HepG2 (cell line): Measurements from ENCODE around the gene PPP1R3F. TPM values are rescaled to one million over a fixed set of nuclear protein-coding genes. Genes with fewer than 3 reads are reported as not detected.
"Not testable (repeated sequence)": the region's sequence is repeated elsewhere in the genome, so short reads cannot be mapped to it uniquely, and the experiment has no call there.

Experiments
- ATAC-seq: fragments of 200-7000 bp; cut with Tn5 transposase; 3 replicates; pipeline ENCODE4 v1.9.1; 2020; ENCODE audit warnings: mild to moderate bottlenecking, moderate library complexity
- BruUV-seq: library from RNA; stranded (reverse); fragments of 400-500 nt; replicated peaks from 2 replicates; lab custom pipeline; 2021; lab: Mats Ljungman, UMichigan
- CTCF ChIA-PET: fragments of 300-600 bp; formaldehyde crosslinking; extraction: SDS; loops from one replicate; lab custom pipeline; 2021; ENCODE audit warnings: low total read pairs, inconsistent platforms, low intra/inter-chr PET ratio; lab: Yijun Ruan, JAX
- POLR2A ChIA-PET: fragments of 350-600 bp; sonication (Branson Sonifier 250); formaldehyde crosslinking; loops from one replicate; lab custom pipeline; 2020; ENCODE audit warnings: antibody characterized with exemption, inconsistent platforms; lab: Yijun Ruan, JAX
- DNase-seq: peaks from one replicate; pipeline ENCODE4 v3.0.0-alpha.2; 2015; ENCODE audit warnings: low spot score
- FAIRE-seq: peaks from 3 replicates; lab custom pipeline; 2011; peaks lifted over from hg19 to GRCh38; lab: Jason Lieb, UNC
- H2AFZ ChIP-seq: one replicate; pipeline ENCODE4 v1.6.1; 2011; ENCODE audit warnings: low read length, inconsistent platforms
- H3K27ac ChIP-seq: fragments of 300-600 bp; 3 replicates; pipeline ENCODE4 v1.8.0; 2011; ENCODE audit warnings: mixed run types, mild to moderate bottlenecking, mixed read lengths, low read length, inconsistent platforms; ENCODE audit not compliant: insufficient read depth; ENCODE audit errors: extremely low read length
- H3K27me3 ChIP-seq, 2 experiments: fragments of 200-600 bp in 1 of 2; 2 replicates in 1 of 2; 3 replicates in 1 of 2; pipeline versions ENCODE4 v1.6.0 to v1.8.0; 2011; ENCODE audit warnings: low read length in 2 of 2, mild to moderate bottlenecking in 2 of 2, moderate library complexity in 2 of 2, inconsistent platforms in 1 of 2; ENCODE audit not compliant: insufficient read depth in 2 of 2, control insufficient read depth in 1 of 2
- H3K36me3 ChIP-seq, 2 experiments: fragments of 200-600 bp in 1 of 2; replicated peaks in 1 of 2; 2 replicates in 1 of 2; 3 replicates in 1 of 2; pipeline versions ENCODE4 v1.5.1 to v1.8.0; 2011; ENCODE audit warnings: low read length in 2 of 2, inconsistent platforms in 1 of 2; ENCODE audit not compliant: insufficient read depth in 2 of 2, control insufficient read depth in 1 of 2
- H3K4me1 ChIP-seq: 2 replicates; pipeline ENCODE4 v1.5.1; 2012; ENCODE audit warnings: low read length, inconsistent platforms; ENCODE audit not compliant: insufficient read depth
- H3K4me2 ChIP-seq: 2 replicates; pipeline ENCODE4 v1.6.0; 2011; ENCODE audit warnings: low read depth, low read length, inconsistent platforms
- H3K4me3 ChIP-seq, 3 experiments: fragments of 200-600 bp in 1 of 3; sonication (generic), shearing (Covaris generic) in 1 of 3; replicated peaks in 1 of 3; 2 replicates each; pipeline ENCODE4 v1.5.1; 2011 to 2016; ENCODE audit warnings: low read length in 3 of 3, inconsistent platforms in 2 of 3, low read depth in 2 of 3, mild to moderate bottlenecking in 2 of 3, control low read depth in 1 of 3, mixed read lengths in 1 of 3; ENCODE audit not compliant: insufficient read depth in 1 of 3
- H3K79me2 ChIP-seq: one replicate; pipeline ENCODE4 v1.6.1; 2011; ENCODE audit warnings: low read length, inconsistent platforms; ENCODE audit not compliant: insufficient read depth
- H3K9ac ChIP-seq: 2 replicates; pipeline ENCODE4 v1.6.0; 2011; ENCODE audit warnings: mild to moderate bottlenecking, low read depth, low read length, inconsistent platforms; ENCODE audit not compliant: insufficient read depth
- H3K9me3 ChIP-seq: 2 replicates; pipeline ENCODE4 v1.5.1; 2012; ENCODE audit warnings: mild to moderate bottlenecking, low read length
- H4K20me1 ChIP-seq: 2 replicates; pipeline ENCODE4 v1.6.0; 2011; ENCODE audit warnings: inconsistent platforms, mild to moderate bottlenecking, low read length, moderate library complexity; ENCODE audit not compliant: insufficient read depth
- KIAA2018 ChIP-seq: sonication (generic); formaldehyde crosslinking; IDR thresholded peaks from 2 replicates; pipeline ENCODE4 v1.5.0; 2020; ENCODE audit warnings: mild to moderate bottlenecking, missing genetic modification reagents, borderline replicate concordance
- NCOA1 ChIP-seq: sonication (generic); formaldehyde crosslinking; IDR thresholded peaks from 2 replicates; pipeline ENCODE4 v1.9.0; 2021; ENCODE audit warnings: missing genetic modification reagents
- WGBS: methylation state at CpG from one replicate; pipeline ENCODE4 v1.1.6; 2017; ENCODE audit warnings: low lambda C conversion rate; 5-methylcytosine and 5-hydroxymethylcytosine counted together
- in situ Hi-C: cut with HindIII; loops from 2 replicates; pipeline ENCODE4 v1.10.0; 2017; ENCODE audit warnings: low pct_unique_long_range_greater_than_20kb; ENCODE audit not compliant: extremely low pct_ligation_motif_present
- intact Hi-C: fragments of 100-400 bp; cut with micrococcal nuclease; formaldehyde crosslinking; loops from one replicate; pipeline ENCODE4 v1.10.0; 2022; ENCODE audit not compliant: unreplicated experiment
- polyA plus RNA-seq, 8 experiments: library from polyadenylated mRNA; depleted of rRNA in 3 of 8; stranded (reverse) in 7 of 8; unstranded in 1 of 8; fragments of >200 nt; fragmentation: Illumina TruSeq in 4 of 8; extraction: Trizol in 4 of 8; gene quantifications; 2 replicates each; pipeline versions ENCODE4 v1.2.1 to v1.2.3, GENCODE V29; 2011 to 2016; ENCODE audit warnings: low read depth in 4 of 8, missing spikeins in 1 of 8, mixed read lengths in 1 of 8; ENCODE audit not compliant: insufficient read depth in 1 of 8
- total RNA-seq, 5 experiments: library from RNA; depleted of rRNA; stranded (reverse); fragments of >200 nt; fragmentation: Illumina TruSeq; extraction: Trizol; gene quantifications; 2 replicates each; pipeline ENCODE4 v1.2.3, GENCODE V29; 2016; ENCODE audit warnings: low read depth in 1 of 5

The PPP1R3F gene
- total and polyA plus RNA-seq, 2 of the 13 experiments (the other 11 are each of a cell fraction or from before 2014, with no cell fraction given) = 0.82 to 0.84 TPM

GRCh38 chrX:49316085-49316484 lies 46.5 kb downstream of the PPP1R3F start (continued):
- TF ChIP-seq KIAA2018 (CRISPR knock-in tag) (no peak), NCOA1 (CRISPR knock-in tag) (no peak)

- DNase-seq, H3K9ac ChIP-seq, BruUV-seq, intact Hi-C loops, H3K4me1 ChIP-seq, H3K9me3 ChIP-seq, ATAC-seq, H3K27me3 ChIP-seq, H2AFZ ChIP-seq, H3K4me2 ChIP-seq, H3K27ac ChIP-seq, H3K36me3 ChIP-seq, H3K79me2 ChIP-seq, in situ Hi-C loops, FAIRE-seq, H4K20me1 ChIP-seq, POLR2A ChIA-PET, H3K4me3 ChIP-seq, CTCF ChIA-PET: not testable (repeated sequence)
- WGBS = no CpG with 5 or more reads among the region's 16 CpGs
Measured at GRCh38 chrX:49321737-49322136, 52.1 kb downstream of the PPP1R3F start, which contains the start of gene GAGE12J. TSS of gene GAGE12J (plus strand) at chrX:49322037. CDS start at chrX:49323194, 1,157 bp downstream.

- WGBS = no CpG with 5 or more reads among the region's 27 CpGs
- FAIRE-seq, H3K4me2 ChIP-seq, BruUV-seq, H3K9ac ChIP-seq, H3K36me3 ChIP-seq, in situ Hi-C loops, H4K20me1 ChIP-seq, intact Hi-C loops, POLR2A ChIA-PET, H3K9me3 ChIP-seq, ATAC-seq, H3K79me2 ChIP-seq, H3K4me1 ChIP-seq, H3K27me3 ChIP-seq, H3K4me3 ChIP-seq, CTCF ChIA-PET, H3K27ac ChIP-seq, DNase-seq, H2AFZ ChIP-seq: not testable (repeated sequence)
Measured at GRCh38 chrX:49322266-49322665, 52.7 kb downstream of the PPP1R3F start.
